Esophagus squamous epithelium (tissue), 4 donors: ENCODE results near the gene CADM2.

ENCODE experiments used
- CTCF ChIP-seq, 6 experiments: fragments of 450-650 bp in 4 of 6; fragments of 200-600 bp in 2 of 6; sonication (generic) in 2 of 6; IDR thresholded peaks; one replicate each; pipeline ENCODE4 v1.5.1; 2016 to 2019; ENCODE audit warnings: antibody characterized with exemption in 6 of 6, mild to moderate bottlenecking in 4 of 6, moderate library complexity in 4 of 6
- POLR2A ChIP-seq, 4 donors: fragments of 450-650 bp; IDR thresholded peaks; one replicate each; pipeline ENCODE4 v1.6.1; 2017; ENCODE audit warnings: antibody characterized with exemption in 4 of 4, mild to moderate bottlenecking in 4 of 4, moderate library complexity in 3 of 4

- TF ChIP-seq CTCF (IDR thresholded peaks at IDR 0.05) (no peak), POLR2A (IDR thresholded peaks at IDR 0.05) (no peak)
These were observed 536.8 kb downstream of the CADM2 start for GRCh38 chr3:85495602-85496001.
